OCI-M1 (cell line): ENCODE data around the gene LINC00237.

Experiments
- DNase-seq: peaks from one replicate; lab custom pipeline; 2025; lab: John Stamatoyannopoulos, UW

LINC00237 gene

GRCh38 chr20:21106171-21107017, at the start of gene LINC00237:
Gene LINC00237, minus strand, starts transcription at chr20:21106358.
- no peak for DNase-seq

GRCh38 chr20:21155268-21155667, 49.1 kb upstream of the LINC00237 start:
- no peak for DNase-seq

- DNase-seq = no peak
These were observed 48.5 kb upstream of the LINC00237 start for GRCh38 chr20:21154692-21155091.

GRCh38 chr20:21151791-21152190, 45.6 kb upstream of the LINC00237 start:
- DNase-seq = no peak

- no peak for DNase-seq
These were observed 43.2 kb upstream of the LINC00237 start for GRCh38 chr20:21149344-21149743.

- peak; percentile 55 for DNase-seq
These were observed 41.4 kb upstream of the LINC00237 start for GRCh38 chr20:21147593-21147992.

GRCh38 chr20:21146215-21146614, 40.1 kb upstream of the LINC00237 start:
- peak; percentile 76 for DNase-seq

GRCh38 chr20:21145424-21145823, 39.3 kb upstream of the LINC00237 start:
- DNase-seq = peak; percentile 31

- DNase-seq = no peak
These were observed 37.2 kb upstream of the LINC00237 start for GRCh38 chr20:21143194-21143890.

- DNase-seq = peak; percentile 78
These were observed 35.7 kb upstream of the LINC00237 start for GRCh38 chr20:21141825-21142224.

- DNase-seq = no peak
These were observed 33.9 kb upstream of the LINC00237 start for GRCh38 chr20:21139881-21140566.

GRCh38 chr20:21137078-21137477, 30.9 kb upstream of the LINC00237 start:
- DNase-seq = no peak

- no peak for DNase-seq
These were observed 30.0 kb upstream of the LINC00237 start for GRCh38 chr20:21136015-21136732.

GRCh38 chr20:21134883-21135493, 28.8 kb upstream of the LINC00237 start:
- no peak for DNase-seq

- DNase-seq = no peak
These were observed 27.9 kb upstream of the LINC00237 start for GRCh38 chr20:21133917-21134622.

GRCh38 chr20:21133404-21133803, 27.2 kb upstream of the LINC00237 start:
- DNase-seq = no peak

GRCh38 chr20:21129861-21130260, 23.7 kb upstream of the LINC00237 start:
- no peak for DNase-seq

GRCh38 chr20:21127201-21127981, 21.2 kb upstream of the LINC00237 start:
- no peak for DNase-seq

GRCh38 chr20:21126581-21126870, 20.4 kb upstream of the LINC00237 start:
- peak; percentile 55 for DNase-seq

- peak; percentile 95 for DNase-seq
These were observed 19.9 kb upstream of the LINC00237 start, which contains the start of gene KIZ for GRCh38 chr20:21125849-21126580. Gene KIZ, plus strand, starts transcription at chr20:21126082. Its CDS starts 34 bp downstream, at chr20:21126116.
